Fibroblast of mammary gland (primary cell): ENCODE measurements around the gene IQCM.

Source experiments
- DNase-seq: peaks from one replicate; pipeline ENCODE4 v3.0.0-alpha.2; 2010; ENCODE audit warnings: low read depth
- H3K4me3 ChIP-seq: 2 replicates; pipeline ENCODE4 v1.5.1; 2011; ENCODE audit warnings: low read depth, mild to moderate bottlenecking, low read length, moderate library complexity; ENCODE audit not compliant: control insufficient read depth
- TF ChIP-seq, protein P1 (sequence below): conservative IDR thresholded peaks from 2 replicates; pipeline ENCODE4 v1.5.1; 2011; ENCODE audit warnings: low read depth, low read length, inconsistent platforms; ENCODE audit not compliant: control insufficient read depth, insufficient read depth

The IQCM gene

DNA sequence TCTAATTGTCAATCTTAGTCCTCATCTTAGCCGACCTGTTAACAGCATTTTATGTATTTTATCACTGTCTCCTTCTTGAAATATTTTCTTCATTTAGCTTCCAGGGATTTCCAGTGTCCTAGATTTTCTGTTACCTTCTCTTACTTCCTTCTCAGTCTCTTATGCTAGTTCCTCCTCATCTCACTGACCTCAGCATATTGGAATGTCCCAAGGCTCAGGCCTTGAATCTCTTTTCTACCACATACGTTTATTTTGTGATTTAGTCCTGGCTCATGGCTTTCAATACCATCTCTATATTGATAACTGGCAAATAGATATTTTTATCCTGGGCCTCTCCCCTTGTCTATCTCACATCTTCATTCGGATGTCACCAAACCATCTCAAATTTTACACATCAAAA lies 61.1 kb downstream of the IQCM start:
- TF ChIP-seq, protein P1, sequence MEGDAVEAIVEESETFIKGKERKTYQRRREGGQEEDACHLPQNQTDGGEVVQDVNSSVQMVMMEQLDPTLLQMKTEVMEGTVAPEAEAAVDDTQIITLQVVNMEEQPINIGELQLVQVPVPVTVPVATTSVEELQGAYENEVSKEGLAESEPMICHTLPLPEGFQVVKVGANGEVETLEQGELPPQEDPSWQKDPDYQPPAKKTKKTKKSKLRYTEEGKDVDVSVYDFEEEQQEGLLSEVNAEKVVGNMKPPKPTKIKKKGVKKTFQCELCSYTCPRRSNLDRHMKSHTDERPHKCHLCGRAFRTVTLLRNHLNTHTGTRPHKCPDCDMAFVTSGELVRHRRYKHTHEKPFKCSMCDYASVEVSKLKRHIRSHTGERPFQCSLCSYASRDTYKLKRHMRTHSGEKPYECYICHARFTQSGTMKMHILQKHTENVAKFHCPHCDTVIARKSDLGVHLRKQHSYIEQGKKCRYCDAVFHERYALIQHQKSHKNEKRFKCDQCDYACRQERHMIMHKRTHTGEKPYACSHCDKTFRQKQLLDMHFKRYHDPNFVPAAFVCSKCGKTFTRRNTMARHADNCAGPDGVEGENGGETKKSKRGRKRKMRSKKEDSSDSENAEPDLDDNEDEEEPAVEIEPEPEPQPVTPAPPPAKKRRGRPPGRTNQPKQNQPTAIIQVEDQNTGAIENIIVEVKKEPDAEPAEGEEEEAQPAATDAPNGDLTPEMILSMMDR: no peak
- peak; percentile 36 for DNase-seq
- H3K4me3 ChIP-seq: no peak overlapping the region

DNA sequence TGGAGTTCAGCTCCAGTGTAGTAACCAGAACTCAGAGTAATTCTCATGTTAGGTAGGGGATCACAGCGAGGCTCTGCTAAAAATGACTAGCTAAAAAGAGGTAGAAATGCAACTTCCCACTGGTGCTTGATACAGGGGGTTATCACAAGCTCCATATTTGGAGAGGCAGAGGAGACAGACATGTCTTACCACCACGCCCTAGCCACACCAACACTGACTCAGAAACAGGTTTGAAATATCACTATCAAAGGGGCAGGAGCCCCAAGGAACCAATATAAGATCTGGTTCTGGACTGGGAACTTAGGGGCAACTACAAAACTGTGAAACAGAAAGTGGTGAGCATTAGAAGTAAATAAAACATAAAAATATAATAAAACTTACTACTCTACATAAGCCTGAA lies 62.9 kb downstream of the IQCM start:
- DNase-seq: no peak

DNA sequence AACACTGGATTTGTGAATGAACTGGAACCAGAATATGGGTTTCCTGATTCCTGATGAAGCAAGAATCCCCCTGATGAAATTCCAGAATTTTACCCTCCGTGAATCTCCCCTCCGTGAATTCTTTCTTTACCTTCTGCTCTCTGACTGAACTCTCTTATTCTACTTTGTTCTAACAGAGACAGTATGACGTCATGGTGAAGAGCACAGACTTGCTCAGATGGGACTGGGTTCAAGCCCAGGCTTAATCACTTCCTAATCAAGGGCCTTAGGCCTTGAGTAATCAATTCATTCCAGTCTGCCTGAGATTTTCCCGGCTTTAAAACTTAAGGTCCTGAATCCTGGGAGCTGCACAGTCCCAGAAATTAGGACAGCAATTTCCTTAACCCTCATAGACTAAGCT lies 64.5 kb downstream of the IQCM start:
- no peak overlapping the region for H3K4me3 ChIP-seq
- peak; percentile 9 for DNase-seq
- TF ChIP-seq, protein P1: no peak

More for the DNA sequence above, 62.9 kb downstream of the IQCM start:
- H3K4me3 ChIP-seq: no peak overlapping the region
- TF ChIP-seq, protein P1: no peak

DNA sequence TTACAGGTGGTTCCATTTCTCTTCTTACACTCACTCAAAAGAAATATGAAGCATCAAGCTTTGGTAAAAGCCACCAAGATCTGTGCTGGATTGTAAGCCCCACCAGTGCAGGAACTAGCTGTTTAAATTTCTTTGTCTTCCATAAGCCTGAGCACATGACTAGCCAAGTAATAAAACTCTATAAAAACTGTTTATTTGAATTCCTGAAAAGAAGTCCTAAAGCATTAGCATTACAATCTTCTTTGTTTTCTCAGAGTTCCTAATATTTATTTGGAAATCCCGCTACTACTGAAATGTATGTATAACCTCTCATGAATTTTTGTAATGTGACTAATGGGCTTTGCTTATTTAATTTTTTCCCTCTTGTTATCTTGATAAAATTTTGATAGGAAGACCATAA lies 65.9 kb downstream of the IQCM start:
- DNase-seq: no peak
- H3K4me3 ChIP-seq: no peak overlapping the region
- TF ChIP-seq, protein P1: no peak

DNA sequence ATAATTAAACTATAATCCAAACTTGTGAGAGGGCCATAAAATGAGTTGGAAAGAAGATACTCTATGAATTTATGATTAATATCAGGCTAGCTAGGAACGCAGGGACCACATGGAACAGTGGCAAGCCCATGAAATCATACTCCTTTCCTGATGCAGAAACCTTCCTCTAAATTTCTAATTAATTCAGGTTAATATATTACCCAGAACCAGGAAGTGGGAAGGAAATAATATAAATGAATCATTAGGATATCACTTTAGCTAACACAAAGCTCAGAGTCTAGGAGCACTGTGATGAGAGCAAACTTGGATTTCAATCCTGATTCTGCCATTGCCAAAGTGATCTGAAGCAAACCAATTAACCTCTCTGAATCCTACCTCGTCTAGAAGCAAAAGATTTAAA lies 68.0 kb downstream of the IQCM start:
- H3K4me3 ChIP-seq: no peak overlapping the region
- DNase-seq: no peak
- TF ChIP-seq, protein P1: no peak

DNA sequence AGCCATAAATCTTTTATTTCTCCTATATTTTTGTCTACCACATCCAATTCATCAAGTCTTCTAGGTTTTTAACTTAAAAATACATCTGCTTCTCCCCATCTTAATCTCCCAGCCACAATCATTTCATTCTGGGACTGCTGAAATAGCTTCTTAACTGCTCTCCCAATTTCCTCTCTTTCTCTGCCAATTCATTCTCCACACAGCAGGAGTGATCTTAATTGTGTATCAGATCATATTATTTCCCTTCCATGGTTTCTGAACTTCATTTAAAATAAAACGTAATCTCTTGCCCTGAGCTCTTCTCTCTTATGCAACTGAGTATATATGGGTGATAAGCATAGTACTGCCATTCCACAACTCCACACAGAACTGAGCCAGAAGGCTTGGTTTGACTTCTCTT lies 69.4 kb downstream of the IQCM start:
- H3K4me3 ChIP-seq: no peak overlapping the region
- no peak for DNase-seq
- TF ChIP-seq, protein P1: no peak

DNA sequence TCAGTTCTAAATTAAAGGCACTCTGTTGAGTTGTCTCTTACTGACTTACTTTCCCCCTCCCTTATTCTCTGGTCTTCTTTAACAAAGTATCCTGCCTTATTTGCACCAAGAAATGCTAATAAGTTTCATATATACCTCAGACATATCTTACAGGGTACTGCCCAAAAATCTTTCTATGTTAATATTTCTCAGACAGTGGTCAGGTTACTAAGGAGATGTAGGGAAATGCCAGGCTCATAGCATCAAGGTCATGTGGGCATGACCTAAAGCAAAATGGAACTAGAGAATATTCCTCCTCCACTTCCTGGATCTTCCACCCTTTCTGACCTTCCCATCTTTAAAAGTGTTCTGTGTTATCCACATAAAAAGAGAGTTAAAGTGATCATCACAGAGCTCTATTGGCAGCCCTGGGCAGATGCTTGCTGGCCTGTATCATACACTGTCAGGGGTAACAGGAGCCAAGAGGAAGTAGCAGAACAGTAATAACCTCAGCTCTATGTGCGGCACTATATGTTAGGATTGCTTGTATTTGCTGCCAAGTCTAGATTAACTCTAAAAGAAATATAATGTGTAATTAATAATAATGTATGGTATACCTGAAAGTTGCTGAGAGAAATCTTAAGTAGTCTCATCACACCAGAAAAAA lies 74.3 kb downstream of the IQCM start:
- TF ChIP-seq, protein P1: no peak
- H3K4me3 ChIP-seq: no peak overlapping the region
- no peak for DNase-seq
